ENCODE measurements around the gene UNC45B.
"Not testable (repeated sequence)": the region's sequence is repeated elsewhere in the genome, so short reads cannot be mapped to it uniquely, and the experiment has no call there.

The UNC45B gene

DNA sequence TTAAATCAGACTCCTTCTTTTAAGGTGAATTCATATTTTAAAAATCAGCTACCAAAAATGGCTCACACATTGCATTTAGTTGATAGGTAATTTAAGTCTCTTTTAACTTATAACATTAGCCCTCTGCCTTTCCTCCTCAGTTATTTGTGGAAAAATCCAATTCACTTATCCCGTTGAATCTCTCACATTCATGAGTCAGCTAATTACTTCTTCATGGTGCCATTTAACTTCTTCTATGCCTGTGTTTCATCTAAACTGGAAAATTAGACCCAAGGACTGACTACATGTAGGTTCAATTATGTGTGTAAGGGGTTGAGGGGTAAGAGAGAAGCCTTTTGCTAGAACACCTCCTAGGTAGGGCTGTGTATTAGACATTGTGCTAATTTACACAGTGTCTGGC, 76.8 kb downstream of the UNC45B start:
- no peak for DNase-seq

DNA sequence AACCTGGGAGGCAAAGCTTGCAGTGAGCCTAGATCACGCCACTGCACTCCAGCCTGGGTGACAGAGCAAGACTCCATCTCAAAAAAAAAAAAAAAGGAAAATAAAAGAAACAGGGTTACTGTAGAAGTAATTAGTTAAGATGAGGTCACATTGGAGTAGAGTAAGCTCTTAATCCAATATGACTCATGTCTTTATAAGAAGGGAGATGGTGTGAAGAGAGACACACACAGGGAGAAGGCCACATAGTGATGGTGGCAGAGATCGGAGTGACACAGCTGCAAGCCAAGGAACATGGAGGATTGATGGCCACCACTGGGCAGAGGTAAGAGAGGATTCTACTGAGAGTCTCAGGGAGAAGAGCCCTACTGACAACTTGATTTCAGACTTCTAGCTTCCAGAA, 79.9 kb downstream of the UNC45B start:
- DNase-seq, result no peak

DNA sequence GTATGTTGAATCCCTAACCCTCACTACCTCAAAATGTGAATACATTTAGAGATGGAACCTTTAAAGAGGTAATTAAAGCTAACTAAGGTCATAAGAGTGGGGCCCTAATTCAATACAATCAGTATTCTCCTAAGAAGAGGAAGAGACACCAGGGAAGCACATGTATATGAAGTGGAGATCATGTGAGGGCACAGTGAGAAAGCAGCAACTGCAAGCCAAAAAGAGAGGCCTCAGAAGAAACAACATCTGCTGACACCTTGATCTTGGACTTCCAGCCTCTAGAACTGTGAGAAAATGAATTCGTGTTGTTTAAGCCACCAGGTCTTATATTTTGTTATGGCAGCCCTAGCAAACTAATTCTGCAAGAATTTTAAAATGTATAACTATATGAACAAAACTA, 82.0 kb downstream of the UNC45B start:
- DNase-seq, result no peak

DNA sequence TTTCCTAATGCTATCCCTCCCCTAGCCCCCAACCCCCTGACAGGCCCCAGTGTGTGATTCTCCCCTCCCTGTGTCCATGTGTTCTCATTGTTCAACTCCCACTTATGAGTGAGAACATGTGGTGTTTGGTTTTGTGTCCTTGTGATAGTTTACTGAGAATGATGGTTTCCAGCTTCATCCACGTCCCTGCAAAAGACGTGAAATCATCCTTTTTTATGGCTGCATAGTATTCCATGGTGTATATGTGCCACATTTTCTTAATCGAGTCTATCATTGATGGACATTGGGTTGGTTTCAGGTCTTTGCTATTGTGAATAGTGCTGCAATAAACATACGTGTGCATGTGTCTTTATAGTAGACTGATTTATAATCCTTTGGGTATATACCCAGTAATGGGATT, 86.7 kb downstream of the UNC45B start:
- DNase-seq, result not testable (repeated sequence)

DNA sequence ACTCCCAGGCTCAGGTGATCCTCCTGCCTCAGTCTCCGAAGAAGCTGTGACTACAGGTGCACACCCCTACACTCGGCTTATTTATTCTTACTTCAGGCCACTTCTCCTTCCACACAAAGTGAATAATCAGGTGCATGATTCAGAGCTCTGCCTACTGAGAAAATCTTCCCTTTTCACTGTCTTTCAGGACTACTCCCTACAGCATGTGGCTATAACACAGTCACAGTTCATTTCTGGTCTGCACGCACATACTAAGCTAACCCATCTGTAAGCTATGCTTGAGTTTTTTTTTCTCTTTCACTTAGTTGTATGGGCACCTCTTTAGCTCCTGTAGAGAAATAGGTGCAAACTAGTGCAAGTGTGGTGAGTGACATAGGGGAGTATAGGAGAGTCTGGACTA, 87.7 kb downstream of the UNC45B start:
- DNase-seq, result no peak

DNA sequence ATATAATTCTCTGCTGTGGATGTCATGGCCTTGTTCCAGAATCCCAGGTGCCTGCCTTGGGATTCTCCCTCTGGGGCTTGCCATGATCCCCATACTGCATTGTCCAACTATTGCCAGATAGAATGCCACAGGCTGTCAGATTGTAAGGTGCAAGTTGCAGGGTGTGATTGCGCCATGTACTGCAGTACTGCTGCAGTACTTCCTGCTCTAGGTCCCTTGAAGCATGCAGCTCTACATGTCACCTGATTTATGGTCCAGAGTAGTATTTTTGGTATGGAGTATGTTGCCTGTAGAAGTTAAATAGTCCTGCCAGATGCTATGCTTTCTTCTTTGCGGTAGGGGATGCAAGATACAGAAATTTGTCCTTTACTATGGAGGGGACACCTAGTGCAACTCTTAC, 88.3 kb downstream of the UNC45B start:
- DNase-seq, result peak; percentile 23

DNA sequence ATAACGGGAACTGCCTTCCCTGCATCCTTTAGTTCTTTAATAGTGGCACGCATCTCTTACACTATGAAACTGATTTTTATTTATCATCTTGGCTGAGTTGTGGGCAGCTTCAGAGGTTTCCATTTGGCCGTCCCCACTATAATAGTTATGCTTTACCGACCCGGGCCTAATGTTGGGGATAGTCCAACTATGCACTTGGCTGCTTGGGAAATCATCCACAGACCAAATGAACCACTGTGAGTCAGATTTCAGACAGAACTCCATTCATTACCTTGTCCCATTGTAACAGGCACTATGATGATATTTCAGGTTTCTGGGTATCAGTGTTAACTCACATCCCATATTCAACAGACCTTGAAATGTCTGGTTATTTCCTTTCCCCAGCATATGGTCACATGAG, 89.2 kb downstream of the UNC45B start:
- DNase-seq, result no peak

DNA sequence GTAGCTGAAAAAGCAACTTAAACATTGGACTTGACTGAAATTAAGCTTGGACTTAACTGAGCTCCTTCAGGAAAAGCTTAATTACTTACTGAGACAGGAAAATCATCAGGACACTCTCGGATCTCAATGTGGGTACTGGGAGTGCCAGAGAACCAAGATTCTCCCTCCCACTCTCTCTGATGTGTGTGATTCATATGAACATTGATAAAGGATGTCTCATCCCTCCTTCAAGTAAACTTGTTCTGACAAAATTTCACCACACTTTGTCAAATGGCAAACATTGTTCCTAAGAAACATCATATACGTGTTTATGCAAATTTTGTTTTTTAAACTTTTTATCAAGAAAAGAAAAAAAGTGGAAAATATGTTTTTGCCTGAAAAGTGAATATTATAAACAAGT, 91.2 kb downstream of the UNC45B start:
- DNase-seq, result no peak

Data from NK-92 treated with Interleukin-12 subunit alpha and Interleukin-12 subunit beta, amount 100 ng/mL, for 24 hours (cell line).